Keratinocyte (primary cell): ENCODE results near the gene CNTNAP5.

Source experiments
- CTCF ChIP-seq, 3 experiments: IDR thresholded peaks in 1 of 3; conservative IDR thresholded peaks in 1 of 3; optimal IDR thresholded peaks in 1 of 3; 2 replicates in 2 of 3; 3 replicates in 1 of 3; pipeline versions ENCODE3 to v1.5.1; 2011; ENCODE audit warnings: low read length in 3 of 3, mild to moderate bottlenecking in 3 of 3, moderate library complexity in 2 of 3, control low read depth in 1 of 3, inconsistent platforms in 1 of 3; ENCODE audit not compliant: insufficient read depth in 2 of 3; ENCODE audit errors: extremely low read depth in 1 of 3
- EZH2 ChIP-seq: IDR thresholded peaks from one replicate; pipeline ENCODE4 v1.6.1; 2012; ENCODE audit warnings: inconsistent platforms, mild to moderate bottlenecking, low read length, moderate library complexity

- no peak for TF ChIP-seq CTCF (optimal IDR thresholded peaks at IDR 0.05 in 1 of 3, IDR thresholded peaks at IDR 0.05 in 1 of 3, conservative IDR thresholded peaks at IDR 0.05 in 1 of 3; ENCODE audit: extremely low read depth in 1 of 3, insufficient read depth in 2 of 3, low read length in 3 of 3)
- TF ChIP-seq EZH2: no peak
These were observed 87.9 kb downstream of the CNTNAP5 start for GRCh38 chr2:124112966-124113365.
